Psoas muscle (tissue), 8 donors: Measurements from ENCODE around the gene WHRN. TPM values are rescaled to one million over a fixed set of nuclear protein-coding genes. Genes with fewer than 3 reads are reported as not detected.

Experiments
- ATAC-seq, 4 donors: fragments of 200-7000 bp; cut with Tn5 transposase; one replicate each; pipeline ENCODE4 v1.9.1; 2020; ENCODE audit warnings: moderate library complexity in 3 of 4, mild to moderate bottlenecking in 2 of 4
- DNase-seq, 2 donors: peaks; one replicate each; pipeline ENCODE4 v3.0.0-alpha.2; 2020
- H3K27ac ChIP-seq: fragments of 200-600 bp; one replicate; pipeline ENCODE4 v1.8.0; 2022
- H3K27me3 ChIP-seq, 3 donors: fragments of 200-600 bp in 1 of 3; one replicate each; pipeline versions ENCODE4 v1.6.1 to v1.8.0; 2013 to 2022; ENCODE audit warnings: low read length in 2 of 3, mild to moderate bottlenecking in 2 of 3, moderate library complexity in 1 of 3; ENCODE audit not compliant: insufficient read depth in 3 of 3
- H3K36me3 ChIP-seq, 2 donors: fragments of 200-600 bp in 1 of 2; one replicate each; pipeline versions ENCODE4 v1.6.1 to v1.8.0; 2013 to 2022; ENCODE audit warnings: low read depth in 1 of 2, mild to moderate bottlenecking in 1 of 2, moderate library complexity in 1 of 2; ENCODE audit not compliant: insufficient read depth in 1 of 2
- H3K4me1 ChIP-seq: fragments of 200-600 bp; one replicate; pipeline ENCODE4 v1.8.0; 2022
- H3K4me3 ChIP-seq: fragments of 200-600 bp; one replicate; pipeline ENCODE4 v1.8.0; 2022; ENCODE audit warnings: mild to moderate bottlenecking
- H3K9me3 ChIP-seq: fragments of 200-600 bp; one replicate; pipeline ENCODE4 v1.8.0; 2022
- WGBS, 3 donors: extraction: QIAGEN DNeasy Blood & Tissue Kit; methylation state at CpG; one replicate each; pipeline versions ENCODE4 v1.1.6 to v1.1.7; 2013; 5-methylcytosine and 5-hydroxymethylcytosine counted together
- intact Hi-C, 2 donors: fragments of 100-400 bp; cut with DNase I; formaldehyde crosslinking; loops; one replicate each; pipeline versions ENCODE4 v1.11.0 to v1.14.2; 2022
- polyA plus RNA-seq, 3 donors: library from polyadenylated mRNA; stranded (reverse); fragments of 200-250 nt; gene quantifications; one replicate each; pipeline ENCODE4 v1.2.3, GENCODE V29; 2013
- total RNA-seq, 4 donors: library from RNA; stranded (reverse); fragmentation: NEBNext Ultra II Directional in 2 of 4; extraction: Animal tissue kit (Norgen Biotek cat#: 25700) in 2 of 4; gene quantifications; one replicate each; pipeline versions ENCODE4 v1.2.1 to v1.2.4, GENCODE V29; 2021 to 2023
- TF ChIP-seq, protein P1 (sequence below): fragments of 200-600 bp; IDR thresholded peaks from one replicate; pipeline ENCODE4 v1.8.0; 2022; ENCODE audit warnings: antibody characterized with exemption
- donor health status: healthy with polysubstance abuse.
- donor health status: DM: no; HTN: no; CAD: no; lungs with moderate emphysema.
- donor health status: Bipolar disorder and iron deficiency.
- donor health status: healthy.
- donor health status: DM: yes; HTN: yes; CAD: no.
- donor health status: DM: no; HTN: no; CAD: no.
- donor health status: DM: no; HTN: no; CAD: no.
- donor health status: DM: yes; HTN: yes; CAD: no.

Gene WHRN
- total and polyA plus RNA-seq, 7 donors: 0.07 to 0.62 (median 0.15) TPM

DNA sequence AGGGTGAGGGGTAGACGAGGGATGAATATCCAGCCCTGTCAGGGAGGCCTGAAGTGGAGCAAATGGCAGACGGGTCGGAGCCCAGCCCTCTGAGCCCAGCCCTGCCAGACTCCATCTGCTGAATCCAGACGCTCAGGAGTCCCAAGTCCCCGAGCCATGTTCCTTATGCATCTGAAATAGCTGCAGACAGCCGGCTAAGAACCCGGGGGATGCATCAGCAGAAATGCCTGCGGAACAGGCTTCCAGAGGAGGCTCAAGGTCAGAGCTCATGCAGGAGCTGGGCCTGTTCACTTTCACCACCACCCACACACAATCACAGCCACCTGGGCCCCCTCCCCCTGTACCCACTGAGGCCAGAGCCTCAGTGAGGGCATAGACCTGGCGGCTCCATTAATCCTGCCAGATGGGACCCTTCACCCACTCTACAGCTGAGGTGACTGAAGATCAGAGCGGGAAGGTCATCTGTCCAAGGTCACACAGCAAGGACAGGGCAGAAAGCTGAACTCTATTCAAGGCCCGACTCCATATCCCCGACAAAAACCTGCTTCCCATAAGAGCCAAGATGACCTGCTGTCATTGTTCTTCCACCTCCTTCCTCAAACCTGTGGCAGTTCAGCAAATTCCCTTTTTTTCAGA is 93.1 kb downstream of the WHRN start:
- Histone ChIP-seq H3K4me3 (no peak overlapping the region), H3K9me3 (no peaks in the 10 kb centered on the region), H3K36me3 (no peaks in the 10 kb centered on the region), H3K27me3 (no peaks in the 10 kb centered on the region), H3K4me1 (no peaks in the 10 kb centered on the region), H3K27ac (no peak overlapping the region)
- 84 to 92% (median 90%) methylated on average over 12 of the region's 12 CpGs for WGBS, 3 donors
- intact Hi-C loops: no loop called here
- DNase-seq (no peak), ATAC-seq (no peak)
- TF ChIP-seq, protein P1, sequence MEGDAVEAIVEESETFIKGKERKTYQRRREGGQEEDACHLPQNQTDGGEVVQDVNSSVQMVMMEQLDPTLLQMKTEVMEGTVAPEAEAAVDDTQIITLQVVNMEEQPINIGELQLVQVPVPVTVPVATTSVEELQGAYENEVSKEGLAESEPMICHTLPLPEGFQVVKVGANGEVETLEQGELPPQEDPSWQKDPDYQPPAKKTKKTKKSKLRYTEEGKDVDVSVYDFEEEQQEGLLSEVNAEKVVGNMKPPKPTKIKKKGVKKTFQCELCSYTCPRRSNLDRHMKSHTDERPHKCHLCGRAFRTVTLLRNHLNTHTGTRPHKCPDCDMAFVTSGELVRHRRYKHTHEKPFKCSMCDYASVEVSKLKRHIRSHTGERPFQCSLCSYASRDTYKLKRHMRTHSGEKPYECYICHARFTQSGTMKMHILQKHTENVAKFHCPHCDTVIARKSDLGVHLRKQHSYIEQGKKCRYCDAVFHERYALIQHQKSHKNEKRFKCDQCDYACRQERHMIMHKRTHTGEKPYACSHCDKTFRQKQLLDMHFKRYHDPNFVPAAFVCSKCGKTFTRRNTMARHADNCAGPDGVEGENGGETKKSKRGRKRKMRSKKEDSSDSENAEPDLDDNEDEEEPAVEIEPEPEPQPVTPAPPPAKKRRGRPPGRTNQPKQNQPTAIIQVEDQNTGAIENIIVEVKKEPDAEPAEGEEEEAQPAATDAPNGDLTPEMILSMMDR: no peak

DNA sequence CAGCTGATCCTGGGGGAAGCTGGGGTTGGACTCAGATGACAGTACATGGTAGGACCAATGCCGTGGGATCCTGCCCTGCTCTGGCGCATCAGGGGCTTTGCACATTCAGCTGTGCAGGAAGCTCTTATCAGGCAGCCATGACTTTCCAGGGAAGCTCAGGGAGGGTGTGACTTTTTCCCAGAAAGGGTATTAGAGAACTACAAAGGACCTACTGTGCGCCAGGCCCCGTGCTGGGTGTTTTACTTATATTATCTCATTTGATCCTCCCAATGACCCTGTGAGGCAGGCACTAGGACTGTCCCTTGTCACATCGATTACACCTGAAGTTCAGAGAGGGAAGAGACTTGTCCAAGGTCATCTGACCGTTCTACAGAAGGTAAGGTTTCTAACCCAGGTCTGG is 93.8 kb downstream of the WHRN start:
- H3K4me1 ChIP-seq: no peaks in the 10 kb centered on the region
- H3K27me3 ChIP-seq: no peaks in the 10 kb centered on the region
- DNase-seq (no peak), ATAC-seq (no peak)
- no peak overlapping the region for H3K4me3 ChIP-seq
- WGBS, 3 donors: 89 to 94% (median 90%) methylated on average over 6 of the region's 6 CpGs
- no peaks in the 10 kb centered on the region for H3K36me3 ChIP-seq
- TF ChIP-seq, protein P1: no peak
- H3K9me3 ChIP-seq: no peaks in the 10 kb centered on the region
- intact Hi-C loops: no loop called here
- no peak overlapping the region for H3K27ac ChIP-seq

DNA sequence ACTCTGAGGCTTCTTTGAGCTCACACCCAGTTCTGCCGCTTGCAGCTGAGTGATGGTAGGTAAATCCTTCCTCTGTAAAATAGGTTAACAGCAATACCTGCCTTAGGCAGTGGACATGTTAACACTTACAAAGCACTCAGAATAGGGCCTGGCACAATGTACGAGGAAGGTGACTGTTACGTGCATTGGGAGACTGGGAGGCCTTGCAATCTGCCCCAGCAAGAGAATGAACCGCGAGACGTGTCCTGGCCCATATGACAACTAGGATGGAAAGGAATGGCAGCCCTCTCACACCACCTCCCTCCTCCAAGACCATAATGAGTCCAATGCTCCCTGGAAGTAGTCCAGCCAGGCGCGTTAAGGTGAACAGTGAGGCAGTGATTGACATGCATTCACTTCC is 94.4 kb downstream of the WHRN start:
- Histone ChIP-seq H3K4me3 (no peak overlapping the region), H3K9me3 (no peaks in the 10 kb centered on the region), H3K27ac (no peak overlapping the region), H3K4me1 (no peaks in the 10 kb centered on the region), H3K36me3 (no peaks in the 10 kb centered on the region), H3K27me3 (no peaks in the 10 kb centered on the region)
- DNase-seq: no peak
- intact Hi-C loops: no loop called here
- 90 to 95% (median 93%) methylated on average over 8 of the region's 8 CpGs for WGBS, 3 donors
- no peak for ATAC-seq
- TF ChIP-seq, protein P1: no peak

DNA sequence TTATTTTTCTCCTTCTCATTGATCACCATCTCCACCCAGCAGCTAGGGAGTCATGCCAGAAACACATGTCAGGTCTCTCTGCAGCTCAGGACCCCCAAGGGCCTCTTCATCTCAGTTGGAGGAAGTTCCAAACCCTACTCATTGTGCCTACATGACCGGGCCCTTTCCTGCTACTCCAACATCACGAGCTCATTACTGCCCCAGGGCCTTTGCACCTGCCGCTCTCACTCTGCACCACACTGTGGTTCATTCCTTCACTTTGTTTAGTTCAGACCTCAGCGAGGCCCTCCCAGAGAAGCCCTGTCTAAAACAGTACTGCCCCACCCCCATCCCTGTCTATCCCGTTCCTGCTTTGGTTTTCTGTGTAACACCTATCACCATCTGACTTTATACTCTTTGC is 95.4 kb downstream of the WHRN start:
- TF ChIP-seq, protein P1: no peak
- Histone ChIP-seq H3K4me1 (no peaks in the 10 kb centered on the region), H3K27me3 (no peaks in the 10 kb centered on the region), H3K4me3 (no peak overlapping the region), H3K27ac (no peak overlapping the region), H3K36me3 (no peaks in the 10 kb centered on the region), H3K9me3 (no peaks in the 10 kb centered on the region)
- WGBS, 3 donors: 67 to 72% (median 70%) methylated on average over 5 of the region's 5 CpGs
- ATAC-seq (no peak), DNase-seq (no peak)
- intact Hi-C loops: loop anchor here in 1 of 2 donors (5.0 to 10.0 kb wide), 4 partner anchors 175 to 602 kb away; partner anchors contain the start of gene ATP6V1G1
